Activated CD4-positive, alpha-beta T cell treated with anti-CD3 and anti-CD28 coated beads for 4 hours (primary cell): ENCODE measurements around the gene C19orf73.
A peak's percentile ranks its signal among the peaks of the same experiment; 100 is the strongest.

Experiments
- DNase-seq, 2 donors: peaks; one replicate each; pipeline ENCODE4 v3.0.0-alpha.2; 2020

The C19orf73 gene

DNA sequence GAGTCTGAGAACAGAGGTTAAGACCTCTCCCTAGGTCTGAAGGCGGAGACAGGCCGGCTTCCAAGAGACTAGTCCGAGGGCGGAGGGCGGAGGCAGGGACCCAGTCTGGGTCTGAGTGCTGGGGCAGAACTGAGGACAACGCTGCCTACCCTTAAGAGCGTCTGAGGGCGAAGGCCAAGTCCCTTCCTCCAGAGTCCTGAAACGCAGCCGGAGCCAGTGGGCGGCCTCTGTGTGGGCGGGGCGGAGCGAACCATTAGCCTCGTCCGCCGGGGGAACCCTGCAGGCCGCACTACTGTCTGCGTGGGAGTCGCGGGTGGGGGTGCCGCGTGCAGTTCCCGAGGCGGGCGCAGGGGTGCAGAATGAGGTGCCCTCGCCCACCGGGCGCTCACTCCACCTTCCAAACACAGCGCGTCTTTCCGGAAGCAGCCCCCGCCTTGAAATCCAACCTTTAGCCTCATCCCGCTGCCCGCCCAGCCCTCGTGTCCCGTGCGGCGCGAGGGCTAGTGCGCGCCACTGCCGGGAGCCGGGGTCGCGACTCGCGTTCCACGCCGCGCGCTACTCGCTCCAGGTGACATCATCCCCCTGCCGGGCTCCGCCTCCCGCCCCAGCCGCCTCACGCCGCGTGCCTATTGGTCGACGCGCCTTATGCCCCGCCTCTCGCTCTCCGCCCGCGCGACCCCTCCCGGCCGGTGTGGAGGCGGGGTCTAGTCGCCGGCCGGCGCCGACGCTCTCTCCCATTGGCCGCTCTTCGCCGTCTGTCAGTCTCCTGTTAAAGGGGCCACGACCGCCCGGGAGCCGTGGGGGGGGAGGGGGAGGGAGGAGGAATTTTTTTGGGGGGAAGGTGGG, at the start of gene C19orf73:
Gene C19orf73, minus strand, starts transcription at position 579 of the 846 bp plus-strand sequence. Its CDS starts 121 bp downstream, at position 458.
- peak; percentile 95 to 97 for DNase-seq

DNA sequence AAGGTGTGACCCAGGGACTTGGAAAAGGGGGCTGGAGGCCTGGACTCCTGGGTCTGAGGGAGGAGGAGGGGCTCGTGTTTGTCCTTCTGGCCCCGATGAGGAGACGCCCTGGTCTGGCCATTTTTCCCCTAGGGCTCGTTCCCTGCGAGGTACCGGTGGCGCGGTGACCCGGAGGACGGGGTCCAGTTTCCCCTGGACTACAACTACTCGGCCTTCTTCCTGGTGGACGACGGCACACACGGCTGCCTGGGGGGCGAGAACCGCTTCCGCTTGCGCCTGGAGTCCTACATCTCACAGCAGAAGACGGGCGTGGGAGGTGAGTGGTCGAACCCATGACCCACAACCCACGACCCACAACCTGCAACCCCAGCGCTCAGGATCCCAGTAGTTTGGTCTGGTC, 49.5 kb upstream of the C19orf73 start:
- DNase-seq = no peak

GRCh38 chr19:49167857-49168409, 49.0 kb upstream of the C19orf73 start:
- DNase-seq = no peak

DNA sequence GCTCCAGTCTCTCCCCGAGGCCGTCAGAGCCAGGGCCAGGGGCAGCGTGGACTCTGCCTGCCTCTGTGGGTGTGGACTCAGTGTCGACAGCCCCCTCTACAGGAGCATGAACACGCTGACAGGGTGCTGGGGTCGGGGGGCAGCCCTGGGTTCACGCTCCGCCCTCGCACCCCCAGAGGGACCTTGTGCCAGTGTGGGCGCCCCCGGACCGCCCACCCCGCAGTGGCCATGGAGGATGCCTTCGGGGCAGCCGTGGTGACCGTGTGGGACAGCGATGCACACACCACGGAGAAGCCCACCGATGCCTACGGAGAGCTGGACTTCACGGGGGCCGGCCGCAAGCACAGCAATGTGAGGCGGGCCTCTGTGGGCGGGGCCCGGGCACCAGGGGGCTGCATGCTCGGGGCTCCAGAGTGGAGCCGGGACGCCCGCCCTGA, 46.9 kb upstream of the C19orf73 start:
- no peak for DNase-seq

- DNase-seq = no peak
These were observed 46.3 kb upstream of the C19orf73 start for GRCh38 chr19:49165111-49165750.

- no peak for DNase-seq
These were observed 43.0 kb upstream of the C19orf73 start for GRCh38 chr19:49161987-49162386.

- DNase-seq = no peak
These were observed 41.7 kb upstream of the C19orf73 start for GRCh38 chr19:49160450-49161189.

DNA sequence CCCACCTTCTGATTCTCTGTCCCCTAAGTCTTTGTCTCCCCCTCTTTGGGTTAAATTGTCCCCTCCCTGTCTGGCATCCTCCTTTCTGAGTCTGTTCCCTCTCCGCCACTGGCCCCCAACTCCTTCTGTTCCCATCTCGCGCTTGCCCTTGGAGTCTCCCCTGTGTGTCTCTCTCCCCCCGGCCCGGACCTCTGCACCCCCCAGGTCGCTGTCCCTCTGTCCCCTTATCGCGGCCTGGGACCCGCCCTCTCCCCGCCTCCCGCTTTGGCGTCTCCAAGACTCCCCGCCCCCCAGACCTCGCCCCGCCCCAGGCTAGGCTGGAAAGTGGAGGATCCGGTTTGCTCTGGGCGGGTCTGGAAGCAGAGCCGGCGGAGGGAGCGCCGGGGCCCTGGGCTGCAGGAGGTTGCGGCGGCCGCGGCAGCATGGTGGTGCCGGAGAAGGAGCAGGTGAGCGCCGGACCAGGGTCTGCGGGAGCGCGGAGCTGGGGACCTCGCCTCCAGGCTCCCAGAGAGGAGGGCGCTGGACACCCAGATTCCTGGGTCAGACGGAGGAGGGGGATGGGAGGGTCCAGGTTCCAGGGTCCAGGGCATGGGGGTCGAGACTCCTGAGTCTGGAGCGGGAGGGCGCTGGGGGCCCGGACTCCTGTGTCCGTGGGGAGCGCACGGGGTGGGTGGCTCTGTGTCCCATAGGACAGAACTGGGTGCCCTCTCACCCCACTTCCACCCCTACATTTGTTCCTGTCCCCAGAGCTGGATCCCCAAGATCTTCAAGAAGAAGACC, 38.7 kb upstream of the C19orf73 start, which contains the start of gene TRPM4:
Gene TRPM4, plus strand, starts transcription at position 348 of the 780 bp plus-strand sequence. Its CDS starts 75 bp downstream, at position 423.
- DNase-seq = peak; percentile 16 to 23

DNA sequence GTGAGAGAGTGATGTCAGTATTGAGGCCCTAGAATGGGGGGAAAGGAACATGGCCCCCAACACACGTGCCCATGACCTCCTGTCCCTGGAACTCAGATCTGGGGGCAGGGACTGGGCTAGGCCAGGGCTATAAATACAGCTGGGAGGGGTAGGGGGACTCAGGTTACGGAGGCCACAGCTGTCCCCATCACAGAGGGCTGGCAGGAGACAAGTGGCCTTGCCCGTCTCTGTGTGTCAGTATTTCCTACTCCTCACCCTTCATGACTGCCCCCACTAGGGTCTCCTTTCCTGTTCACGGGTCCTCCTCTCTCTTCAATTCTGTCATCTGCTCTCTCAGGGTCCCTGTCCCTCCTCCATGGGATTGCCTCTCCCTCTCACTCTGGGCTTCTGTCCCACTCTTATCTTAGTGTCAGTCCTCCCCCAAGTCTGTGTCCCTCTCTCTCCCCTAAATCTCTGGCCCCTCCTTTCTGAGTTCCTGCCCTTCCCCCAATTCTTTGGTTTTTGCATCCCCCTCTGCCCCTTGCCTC, 36.9 kb upstream of the C19orf73 start:
- no peak for DNase-seq

GRCh38 chr19:49155005-49155819, 36.3 kb upstream of the C19orf73 start, which contains the start of gene HRC:
HRC (minus strand) TSS chr19:49155396; CDS start chr19:49155237, 159 bp downstream.
- no peak for DNase-seq

GRCh38 chr19:49154279-49154678, 35.3 kb upstream of the C19orf73 start:
- no peak for DNase-seq

GRCh38 chr19:49153167-49153809, 34.3 kb upstream of the C19orf73 start:
- no peak for DNase-seq

GRCh38 chr19:49152119-49152550, 33.2 kb upstream of the C19orf73 start:
- DNase-seq = no peak

GRCh38 chr19:49151267-49152118, 32.5 kb upstream of the C19orf73 start:
- DNase-seq = peak; percentile 12 to 29

GRCh38 chr19:49150944-49151243, 32.0 kb upstream of the C19orf73 start:
- DNase-seq = no peak

GRCh38 chr19:49150106-49150943, 31.4 kb upstream of the C19orf73 start:
- DNase-seq = peak; percentile 28 to 33

DNA sequence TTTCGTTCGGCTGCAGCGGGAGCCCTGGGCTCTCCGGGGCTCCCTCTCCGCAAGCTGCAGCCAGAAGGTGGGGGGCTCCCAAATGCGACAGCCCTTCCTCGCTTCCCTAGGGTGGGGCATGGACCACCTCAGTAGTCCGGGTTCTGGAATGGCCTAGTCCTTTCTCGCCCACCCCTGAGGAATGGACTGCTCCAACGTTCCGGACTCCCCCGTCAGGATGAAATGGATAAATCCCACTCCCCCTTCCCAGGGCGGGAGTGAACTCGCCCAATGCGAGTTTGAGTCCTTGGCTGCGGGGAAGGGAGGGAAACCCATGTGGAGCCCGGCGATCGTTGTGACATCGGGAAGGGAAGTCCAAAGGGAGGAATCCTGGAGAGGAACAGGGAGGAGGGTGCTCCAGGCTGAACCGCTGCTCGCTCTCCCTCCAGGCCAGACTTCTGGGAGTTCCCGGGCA, 30.7 kb upstream of the C19orf73 start:
- DNase-seq = no peak
